ENCODE results near the gene SASH1. TPM values are rescaled to one million over a fixed set of nuclear protein-coding genes. Genes with fewer than 3 reads are reported as not detected.

Gene SASH1
- not detected for polyA plus RNA-seq (ENCODE audit: low read depth in 6 of 6)

GRCh38 chr6:148342350-148343046, at the start of gene SASH1:
Gene SASH1, plus strand, starts transcription at chr6:148342838. Its CDS starts 230 bp downstream, at chr6:148343068.
- ATAC-seq (ENCODE audit: low read depth in 2 of 2), result no peak

GRCh38 chr6:148293181-148293995, 49.2 kb upstream of the SASH1 start:
- H3K4me1 Mint-ChIP-seq, result no peaks in the 10 kb centered on the region
- H3K27me3 Mint-ChIP-seq, result peaks cover 5 to 30% (median 15%) of the 10 kb centered on the region in 3 donors
- DNase-seq (no peak), ATAC-seq (ENCODE audit: low read depth in 2 of 2) (no peak)
- no peak overlapping the region for H3K27ac Mint-ChIP-seq
- H3K4me3 Mint-ChIP-seq, result no peak overlapping the region
- H3K9me3 Mint-ChIP-seq, result peaks cover 0 to 3% (median 0%) of the 10 kb centered on the region in 7 donors
- H3K36me3 Mint-ChIP-seq, result no peaks in the 10 kb centered on the region

More at GRCh38 chr6:148342350-148343046, at the start of gene SASH1:
- Mint-ChIP-seq H3K27ac (no peak within 1 kb of the TSS), H3K4me1 (peaks cover 5 to 17% (median 7%) of the 10 kb centered on the region in 3 donors), H3K36me3 (no peaks in the 10 kb centered on the region), H3K9me3 (peaks cover 0 to 3% (median 0%) of the 10 kb centered on the region in 7 donors), H3K4me3 (peak within 1 kb of the TSS; percentile 53 to 88 (median 78)), H3K27me3 (peaks cover 50 to 62% (median 52%) of the 10 kb centered on the region in 3 donors)
- DNase-seq, result no peak

GRCh38 chr6:148294059-148294458, 48.6 kb upstream of the SASH1 start:
- Mint-ChIP-seq H3K27ac (no peak overlapping the region), H3K4me1 (no peaks in the 10 kb centered on the region), H3K9me3 (peaks cover 0 to 3% (median 0%) of the 10 kb centered on the region in 7 donors), H3K4me3 (no peak overlapping the region), H3K27me3 (peaks cover 5 to 25% (median 8%) of the 10 kb centered on the region in 3 donors), H3K36me3 (no peaks in the 10 kb centered on the region)
- no peak for ATAC-seq (ENCODE audit: low read depth in 2 of 2)
- no peak for DNase-seq

GRCh38 chr6:148295261-148295887, 47.3 kb upstream of the SASH1 start:
- Mint-ChIP-seq H3K4me1 (no peaks in the 10 kb centered on the region), H3K27ac (no peak overlapping the region), H3K4me3 (no peak overlapping the region), H3K9me3 (no peaks in the 10 kb centered on the region), H3K27me3 (peaks cover 0 to 20% (median 4%) of the 10 kb centered on the region in 3 donors), H3K36me3 (no peaks in the 10 kb centered on the region)
- DNase-seq, result no peak
- no peak for ATAC-seq (ENCODE audit: low read depth in 2 of 2)

GRCh38 chr6:148296771-148297170, 45.9 kb upstream of the SASH1 start:
- H3K9me3 Mint-ChIP-seq, result no peaks in the 10 kb centered on the region
- no peak overlapping the region for H3K27ac Mint-ChIP-seq
- DNase-seq (no peak), ATAC-seq (ENCODE audit: low read depth in 2 of 2) (no peak)
- H3K4me3 Mint-ChIP-seq, result no peak overlapping the region
- peaks cover 0 to 20% (median 4%) of the 10 kb centered on the region in 3 donors for H3K27me3 Mint-ChIP-seq
- H3K4me1 Mint-ChIP-seq, result no peaks in the 10 kb centered on the region
- H3K36me3 Mint-ChIP-seq, result no peaks in the 10 kb centered on the region

- no peak for ATAC-seq (ENCODE audit: low read depth in 2 of 2)
- Mint-ChIP-seq H3K4me3 (no peak overlapping the region), H3K27me3 (peaks cover 0 to 9% (median 4%) of the 10 kb centered on the region in 3 donors)
Measured at GRCh38 chr6:148298683-148299082, 44.0 kb upstream of the SASH1 start.

GRCh38 chr6:148303616-148304015, 39.0 kb upstream of the SASH1 start:
- Mint-ChIP-seq H3K36me3 (no peaks in the 10 kb centered on the region), H3K4me3 (no peak overlapping the region), H3K9me3 (no peaks in the 10 kb centered on the region), H3K27ac (no peak overlapping the region), H3K27me3 (peaks cover 0 to 4% (median 0%) of the 10 kb centered on the region in 3 donors), H3K4me1 (peaks cover 0 to 6% (median 0%) of the 10 kb centered on the region in 3 donors)
- ATAC-seq (ENCODE audit: low read depth in 2 of 2), result no peak
- DNase-seq, result no peak

More at GRCh38 chr6:148298683-148299082, 44.0 kb upstream of the SASH1 start:
- H3K9me3 Mint-ChIP-seq, result no peaks in the 10 kb centered on the region
- H3K27ac Mint-ChIP-seq, result no peak overlapping the region
- no peaks in the 10 kb centered on the region for H3K4me1 Mint-ChIP-seq
- no peak for DNase-seq
- H3K36me3 Mint-ChIP-seq, result no peaks in the 10 kb centered on the region

GRCh38 chr6:148304976-148305375, 37.7 kb upstream of the SASH1 start:
- Mint-ChIP-seq H3K27me3 (peaks cover 0 to 8% (median 0%) of the 10 kb centered on the region in 3 donors), H3K36me3 (no peaks in the 10 kb centered on the region), H3K9me3 (no peaks in the 10 kb centered on the region), H3K4me3 (no peak overlapping the region), H3K4me1 (peaks cover 0 to 6% (median 0%) of the 10 kb centered on the region in 3 donors), H3K27ac (no peak overlapping the region)
- no peak for DNase-seq
- no peak for ATAC-seq (ENCODE audit: low read depth in 2 of 2)

GRCh38 chr6:148306286-148306685, 36.4 kb upstream of the SASH1 start:
- H3K4me1 Mint-ChIP-seq, result peaks cover 0 to 6% (median 0%) of the 10 kb centered on the region in 3 donors
- peaks cover 0 to 5% (median 0%) of the 10 kb centered on the region in 3 donors for H3K27me3 Mint-ChIP-seq
- DNase-seq (no peak), ATAC-seq (ENCODE audit: low read depth in 2 of 2) (no peak)
- H3K9me3 Mint-ChIP-seq, result no peaks in the 10 kb centered on the region
- peak overlapping the region in 2 of 6 donors; percentile 17 to 79 for H3K27ac Mint-ChIP-seq
- H3K4me3 Mint-ChIP-seq, result no peak overlapping the region
- no peaks in the 10 kb centered on the region for H3K36me3 Mint-ChIP-seq

- Mint-ChIP-seq H3K27ac (peak overlapping the region in 1 of 6 donors; percentile 86), H3K27me3 (peaks cover 0 to 10% (median 0%) of the 10 kb centered on the region in 3 donors), H3K4me3 (no peak overlapping the region), H3K9me3 (no peaks in the 10 kb centered on the region), H3K36me3 (no peaks in the 10 kb centered on the region), H3K4me1 (peaks cover 0 to 6% (median 0%) of the 10 kb centered on the region in 3 donors)
- no peak for DNase-seq
- ATAC-seq (ENCODE audit: low read depth in 2 of 2), result no peak
Measured at GRCh38 chr6:148307405-148307804, 35.2 kb upstream of the SASH1 start.

GRCh38 chr6:148309301-148309700, 33.3 kb upstream of the SASH1 start:
- Mint-ChIP-seq H3K9me3 (no peaks in the 10 kb centered on the region), H3K27ac (no peak overlapping the region), H3K27me3 (peaks cover 0 to 10% (median 0%) of the 10 kb centered on the region in 3 donors), H3K4me3 (no peak overlapping the region), H3K4me1 (peaks cover 0 to 6% (median 0%) of the 10 kb centered on the region in 3 donors), H3K36me3 (no peaks in the 10 kb centered on the region)
- ATAC-seq (ENCODE audit: low read depth in 2 of 2) (no peak), DNase-seq (no peak)

GRCh38 chr6:148311966-148312669, 30.5 kb upstream of the SASH1 start:
- Mint-ChIP-seq H3K36me3 (no peaks in the 10 kb centered on the region), H3K27ac (no peak overlapping the region), H3K9me3 (peaks cover 0 to 4% (median 0%) of the 10 kb centered on the region in 7 donors), H3K4me1 (no peaks in the 10 kb centered on the region), H3K4me3 (no peak overlapping the region), H3K27me3 (peaks cover 0 to 14% (median 0%) of the 10 kb centered on the region in 3 donors)
- ATAC-seq (ENCODE audit: low read depth in 2 of 2) (no peak), DNase-seq (no peak)

- ATAC-seq (ENCODE audit: low read depth in 2 of 2), result no peak
- no peak overlapping the region for H3K4me3 Mint-ChIP-seq
- H3K27ac Mint-ChIP-seq, result no peak overlapping the region
Measured at GRCh38 chr6:148313488-148313887, 29.1 kb upstream of the SASH1 start.

More at GRCh38 chr6:148313488-148313887, 29.1 kb upstream of the SASH1 start:
- H3K27me3 Mint-ChIP-seq, result peaks cover 0 to 14% (median 0%) of the 10 kb centered on the region in 3 donors
- no peak for DNase-seq
- peaks cover 0 to 4% (median 0%) of the 10 kb centered on the region in 7 donors for H3K9me3 Mint-ChIP-seq
- H3K4me1 Mint-ChIP-seq, result no peaks in the 10 kb centered on the region
- no peaks in the 10 kb centered on the region for H3K36me3 Mint-ChIP-seq

Measured in naive B cell (primary cell).